ENCODE data around the gene VAMP5. TPM values are rescaled to one million over a fixed set of nuclear protein-coding genes. Genes with fewer than 3 reads are reported as not detected.

VAMP5 gene
- total and polyA plus RNA-seq, 10 of the 15 experiments (the other 5 are each of a cell fraction or from before 2014, with no cell fraction given): 3.8 to 52.7 (median 24.1) TPM

GRCh38 chr2:85579266-85579935 is 4.8 kb upstream of the VAMP5 start (continued):
- TF ChIP-seq SUPT20H (IDR thresholded peaks at IDR 0.05; ENCODE audit: borderline replicate concordance, control insufficient read depth, low read depth, low read length) (no peak), MEF2A (IDR thresholded peaks at IDR 0.05; ENCODE audit: insufficient read depth, low read depth, low read length) (no peak), TCF12 (IDR thresholded peaks at IDR 0.05; ENCODE audit: low read depth, low read length) (0 out of 2 replicates have a peak, but pooled peaks have one; percentile 22), MEF2B (IDR thresholded peaks at IDR 0.05; ENCODE audit: partially characterized antibody, poor library complexity, severe bottlenecking) (peak; percentile 56), ASH2L (IDR thresholded peaks at IDR 0.05; ENCODE audit: borderline replicate concordance, low read depth) (no peak), RAD51 (IDR thresholded peaks at IDR 0.05) (no peak), E2F4 (IDR thresholded peaks at IDR 0.05; ENCODE audit: low read depth, low read length) (no peak)

GRCh38 chr2:85580206-85580605 is 4.0 kb upstream of the VAMP5 start:
- POLR2A ChIA-PET: interaction anchor here (0.7 to 4.6 kb wide), 4 partner anchors 15 to 41 kb away, joined by 3 to 57 read pairs (median 8); partner anchors contain the start of genes GGCX, MAT2A, RNF181 and USP39
- CTCF ChIA-PET: interaction anchor here (1.1 kb wide), 1 partner anchor 16 kb away, joined by 4 read pairs; the partner anchor contains the start of gene RNF181
- SMC1A ChIA-PET (ENCODE audit: uncharacterized antibody, unreplicated experiment): interaction anchor here (1.1 to 4.4 kb wide), 3 partner anchors 12 to 40 kb away, joined by 4 to 20 read pairs (median 8); partner anchors contain the start of gene RNF181

More at GRCh38 chr2:85580206-85580605, 4.0 kb upstream of the VAMP5 start:
- intact Hi-C loops (cut with micrococcal nuclease; ENCODE audit: unreplicated experiment): no loop called here
- no peak for TF ChIP-seq BRCA1 (IDR thresholded peaks at IDR 0.05; ENCODE audit: low read depth, low read length)
- no peak for TF ChIP-seq BHLHE40 (IDR thresholded peaks at IDR 0.05; ENCODE audit: borderline replicate concordance in 1 of 2, low read depth in 2 of 2, low read length in 1 of 2)
- no peak for TF ChIP-seq JUNB (IDR thresholded peaks at IDR 0.05)
- no peak for TF ChIP-seq CREM (IDR thresholded peaks at IDR 0.05; ENCODE audit: low read depth)
- no peak for TF ChIP-seq TBL1XR1 (IDR thresholded peaks at IDR 0.05; ENCODE audit: low read depth, low read length)
- TF ChIP-seq SUZ12 (IDR thresholded peaks at IDR 0.05; ENCODE audit: unreplicated experiment): no peak
- no peak for TF ChIP-seq SREBF1 (IDR thresholded peaks at IDR 0.05; ENCODE audit: low read length)
- TF ChIP-seq PRDM15 (CRISPR knock-in tag; IDR thresholded peaks at IDR 0.05): no peak
- Histone ChIP-seq H3K4me2 (ENCODE audit: control insufficient read depth, insufficient read depth) (peak overlapping the region; percentile 85; the same call in 1 of the 2 replicates), H3K9ac (ENCODE audit: control insufficient read depth, insufficient read depth, low read length) (peak overlapping the region; percentile 7; the same call in 1 of the 2 replicates), H3K36me3 (ENCODE audit: control insufficient read depth in 2 of 2, insufficient read depth in 2 of 2, low read length in 1 of 2) (peaks cover 0 to 6% of the 10 kb centered on the region in 2 experiments; a peak in 2 of 4 replicates), H3K79me2 (ENCODE audit: control insufficient read depth, insufficient read depth, low read length) (peaks cover 26% of the 10 kb centered on the region), H2AFZ (ENCODE audit: control insufficient read depth, low read depth, low read length) (no peak overlapping the region), H3K27ac (ENCODE audit: control insufficient read depth, insufficient read depth) (peak overlapping the region; percentile 77), H3K4me1 (ENCODE audit: control insufficient read depth, insufficient read depth, low read length) (peaks cover 27% of the 10 kb centered on the region), H3K9me3 (replicated peaks; ENCODE audit: control insufficient read depth, insufficient read depth, low read length) (no peaks in the 10 kb centered on the region), H4K20me1 (ENCODE audit: control insufficient read depth, insufficient read depth) (no peaks in the 10 kb centered on the region), H3K4me3 (peak overlapping the region; percentile 77; the same call in 1 of the 2 replicates), H3K27me3 (replicated peaks in 1 of 2; ENCODE audit: control insufficient read depth in 2 of 2, insufficient read depth in 2 of 2, low read length in 1 of 2) (no peaks in the 10 kb centered on the region)
- in situ Hi-C loops (cut with MboI): no loop called here
- RAD21 ChIA-PET (ENCODE audit: unreplicated experiment): interaction anchor here (1.1 to 1.2 kb wide), 2 partner anchors 28 to 226 kb away, joined by 3 read pairs; partner anchors contain the start of genes ELMOD3 and RETSAT
- FAIRE-seq (no peak), DNase-seq (ENCODE audit: low read depth, low spot score) (no peak), ATAC-seq (no peak)
- 96% methylated on average over 3 of the region's 3 CpGs for WGBS (ENCODE audit: insufficient coverage, insufficient replicate concordance, low lambda C conversion rate, missing lambda C conversion rate)
- no TSS peak for BruUV-seq (replicated peaks)

Measured in GM12878 (cell line).